DMS153 treated with DMSO at 0.1 percent for 48 hours (cell line): ENCODE measurements around the gene DBF4.

Source experiments
- DNase-seq: peaks from one replicate; lab custom pipeline; 2025; ENCODE audit not compliant: unreplicated experiment; lab: John Stamatoyannopoulos, UW

The DBF4 gene

DNA sequence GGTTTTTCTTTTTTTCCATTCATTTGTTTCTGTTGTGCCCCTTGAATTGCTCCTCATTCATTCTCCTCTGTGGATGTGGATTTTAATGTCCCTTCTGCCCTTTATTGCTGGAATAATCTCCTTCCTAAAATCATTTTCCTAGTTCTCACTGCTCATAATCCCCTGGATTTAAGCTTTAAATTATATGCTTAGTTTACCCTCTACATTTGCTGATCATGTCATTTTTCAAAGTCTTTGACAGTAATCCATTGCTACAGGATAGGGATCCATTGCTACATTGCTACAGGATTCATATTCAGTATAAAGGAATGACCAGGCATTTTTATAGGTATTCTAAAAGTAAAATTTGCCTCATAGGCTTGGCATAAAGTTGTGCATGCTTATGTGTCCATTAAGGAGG lies 72.1 kb downstream of the DBF4 start:
- DNase-seq: no peak
